HG02852 (cell line): Measurements from ENCODE around the gene CALCB.

Experiments used
- ATAC-seq: cut with Tn5 transposase; IDR thresholded peaks from one replicate; pipeline ENCODE4 v1.9.1; 2021; ENCODE audit warnings: mild to moderate bottlenecking, moderate library complexity; ENCODE audit not compliant: unreplicated experiment

CALCB gene

DNA sequence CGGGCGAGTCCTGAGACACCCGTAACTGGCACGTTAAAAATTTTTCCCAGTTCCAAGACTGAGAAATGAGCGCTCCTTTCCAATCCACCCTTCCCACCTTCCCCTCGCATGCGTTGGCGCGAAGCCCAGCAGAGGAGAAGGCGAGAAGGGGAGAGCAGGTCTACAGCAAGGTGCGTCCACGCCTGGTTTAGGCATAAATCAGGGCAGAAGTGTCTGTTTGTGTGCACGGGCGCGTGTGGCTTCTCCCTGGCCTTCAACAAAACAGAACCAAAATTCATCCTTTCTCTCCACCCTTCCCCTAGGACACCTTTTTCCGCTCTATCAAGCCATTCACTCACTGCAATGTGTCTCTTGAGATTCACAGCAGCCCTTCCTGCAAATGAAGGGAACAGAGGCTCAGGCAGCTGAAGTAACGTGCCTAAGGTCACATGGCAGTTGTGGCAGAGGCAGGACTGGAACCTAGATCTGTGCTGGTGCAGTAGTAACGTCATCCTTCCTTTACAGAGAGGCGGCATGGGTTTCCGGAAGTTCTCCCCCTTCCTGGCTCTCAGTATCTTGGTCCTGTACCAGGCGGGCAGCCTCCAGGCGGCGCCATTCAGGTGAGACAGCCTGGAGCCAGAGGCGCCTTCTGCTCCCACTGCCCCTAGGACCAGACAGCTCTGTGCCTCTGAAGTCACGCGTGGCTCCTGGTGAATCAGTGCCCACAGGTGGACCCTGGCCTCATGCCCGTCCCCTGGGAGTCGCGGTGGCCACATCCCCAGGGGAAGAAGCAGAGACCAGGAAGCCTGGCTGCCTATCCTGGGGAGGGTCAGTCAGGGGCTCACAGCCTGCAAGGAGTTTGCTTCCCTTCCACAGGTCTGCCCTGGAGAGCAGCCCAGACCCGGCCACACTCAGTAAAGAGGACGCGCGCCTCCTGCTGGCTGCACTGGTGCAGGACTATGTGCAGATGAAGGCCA is 1.1 kb downstream of the CALCB start:
- peak; percentile 94 for ATAC-seq

DNA sequence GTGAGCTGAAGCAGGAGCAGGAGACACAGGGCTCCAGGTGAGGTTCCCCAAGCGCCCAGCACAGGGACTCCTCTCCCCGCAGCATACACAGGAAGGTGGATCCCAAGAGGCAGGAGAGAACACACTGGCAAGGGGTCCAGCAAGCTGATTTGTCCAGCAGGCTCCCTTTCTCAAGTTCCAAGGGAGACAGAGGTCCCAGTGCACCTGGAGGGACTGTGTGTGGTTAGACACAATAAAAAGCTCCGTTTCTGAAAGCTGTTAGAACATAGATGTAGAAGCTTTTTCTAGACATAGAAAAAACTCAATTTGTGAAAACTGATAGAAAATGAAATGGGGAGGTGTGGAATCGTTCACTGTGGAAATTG is 1.8 kb downstream of the CALCB start:
- no peak for ATAC-seq

DNA sequence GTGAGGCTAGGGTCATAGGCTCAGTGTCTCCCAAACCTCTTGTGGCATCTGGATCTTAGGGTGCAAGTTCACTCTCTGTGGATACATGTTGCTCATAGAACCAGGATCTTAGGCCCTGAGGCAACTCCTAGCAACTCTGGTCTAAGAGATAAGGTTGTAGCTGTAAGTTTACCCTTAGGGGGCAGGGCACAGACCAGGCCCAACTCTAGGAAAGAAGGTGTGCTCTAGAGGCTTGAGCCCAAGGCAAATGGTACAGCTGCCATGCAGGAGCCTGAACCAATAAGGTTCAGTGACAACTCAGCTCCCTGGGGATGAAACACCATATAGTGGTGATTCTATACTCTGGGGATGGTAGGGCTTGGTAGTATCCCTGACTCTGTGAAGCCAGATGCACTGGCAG is 17.8 kb downstream of the CALCB start:
- no peak for ATAC-seq

DNA sequence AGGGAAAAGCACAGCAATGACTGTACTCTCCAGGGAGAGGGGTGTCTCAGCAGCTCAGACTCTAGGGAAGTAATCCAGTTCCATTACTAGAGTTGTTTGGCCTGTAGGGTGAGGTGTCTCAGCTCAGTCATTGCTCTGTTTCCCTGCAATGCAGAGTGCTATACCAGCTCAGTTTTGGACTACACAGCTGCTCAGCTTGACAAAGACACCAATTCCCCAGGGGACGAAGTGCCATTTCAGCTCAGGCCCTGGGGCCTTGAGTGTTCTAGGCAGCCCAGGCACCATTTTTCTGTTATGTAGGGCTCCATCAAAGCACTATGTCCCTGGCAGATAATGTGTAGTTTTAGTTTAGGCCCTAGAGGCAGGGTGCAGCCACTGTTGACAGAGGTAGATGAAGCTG is 18.2 kb downstream of the CALCB start:
- ATAC-seq: no peak

DNA sequence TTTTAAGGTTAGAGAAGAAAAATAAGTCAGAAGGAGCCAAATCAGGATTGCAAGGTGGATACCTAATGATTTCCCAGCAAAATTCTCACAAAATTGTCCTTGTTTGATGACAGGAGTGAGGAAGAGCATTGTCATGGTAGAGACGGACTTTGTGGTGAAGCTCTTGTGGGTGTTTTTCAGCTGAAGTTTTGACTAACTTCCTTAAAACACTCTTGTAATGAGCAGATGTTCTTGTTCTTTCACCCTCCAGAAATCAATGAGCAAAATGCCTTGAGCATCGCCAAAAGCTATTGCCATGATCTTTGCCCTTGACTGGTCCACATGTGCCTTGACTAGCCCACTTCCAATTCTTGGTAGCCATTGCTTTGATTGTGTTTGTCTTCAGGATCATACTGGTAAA is 20.0 kb downstream of the CALCB start:
- peak; percentile 75 for ATAC-seq

DNA sequence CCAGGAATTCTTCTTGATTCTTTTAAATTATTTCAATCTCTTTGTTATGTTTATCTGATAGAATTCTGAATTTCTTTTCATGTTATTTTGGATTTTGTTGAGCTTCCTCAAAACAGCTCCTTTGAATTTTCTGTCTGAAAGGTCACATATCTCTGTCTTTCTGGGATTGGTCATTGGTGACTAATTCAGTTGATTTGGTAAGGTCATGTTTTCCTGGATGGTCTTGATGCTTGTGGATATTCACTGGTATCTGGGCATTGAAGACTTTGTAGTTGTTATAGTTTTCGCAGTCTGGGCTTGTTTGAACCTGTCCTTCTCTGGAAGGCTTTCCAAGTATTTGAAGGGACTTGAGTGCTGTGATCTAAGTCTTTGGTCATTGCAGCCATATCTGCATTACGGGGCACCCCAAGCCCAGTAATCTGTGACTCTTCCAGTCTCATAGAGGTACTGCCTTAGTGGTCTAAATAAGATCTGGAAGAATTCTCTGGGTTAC is 22.4 kb downstream of the CALCB start:
- ATAC-seq: no peak

DNA sequence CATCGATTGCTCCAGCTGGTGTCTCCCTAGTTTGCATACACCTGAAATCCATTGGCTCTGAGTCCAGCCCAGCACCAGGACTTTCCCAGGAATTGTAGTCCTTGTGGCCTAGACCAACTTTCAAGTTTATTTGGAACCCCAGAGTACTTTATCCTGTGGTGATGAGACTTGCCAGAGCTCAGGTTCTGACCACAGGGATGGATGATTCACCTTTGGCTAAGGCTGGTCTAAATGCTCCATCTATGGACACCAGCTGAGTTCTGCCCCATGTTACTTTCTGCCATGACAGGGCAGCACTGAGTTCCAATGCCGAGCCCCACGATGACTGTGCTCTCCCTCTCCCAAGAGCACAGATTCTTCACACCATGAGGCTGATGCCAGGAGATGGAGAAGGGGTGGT is 24.0 kb downstream of the CALCB start:
- no peak for ATAC-seq

DNA sequence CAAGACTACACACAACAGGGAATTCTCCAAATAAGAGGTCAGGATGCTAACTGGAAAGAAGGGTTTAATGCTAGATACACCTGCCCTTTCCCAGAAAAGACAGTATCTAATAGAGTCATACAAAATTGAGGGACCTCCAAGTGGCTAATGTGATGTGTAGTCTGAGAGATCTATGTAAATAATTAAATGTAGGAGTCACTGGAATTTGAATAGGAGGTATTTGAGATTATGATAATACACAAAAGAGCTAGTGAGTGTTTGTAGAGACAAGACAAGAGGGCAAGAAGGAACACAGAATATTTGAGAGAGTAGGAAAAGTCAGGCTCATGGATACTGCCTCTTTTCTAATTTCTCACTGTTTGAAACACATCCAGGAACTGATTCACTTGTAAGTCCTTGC is 25.9 kb downstream of the CALCB start:
- no peak for ATAC-seq

DNA sequence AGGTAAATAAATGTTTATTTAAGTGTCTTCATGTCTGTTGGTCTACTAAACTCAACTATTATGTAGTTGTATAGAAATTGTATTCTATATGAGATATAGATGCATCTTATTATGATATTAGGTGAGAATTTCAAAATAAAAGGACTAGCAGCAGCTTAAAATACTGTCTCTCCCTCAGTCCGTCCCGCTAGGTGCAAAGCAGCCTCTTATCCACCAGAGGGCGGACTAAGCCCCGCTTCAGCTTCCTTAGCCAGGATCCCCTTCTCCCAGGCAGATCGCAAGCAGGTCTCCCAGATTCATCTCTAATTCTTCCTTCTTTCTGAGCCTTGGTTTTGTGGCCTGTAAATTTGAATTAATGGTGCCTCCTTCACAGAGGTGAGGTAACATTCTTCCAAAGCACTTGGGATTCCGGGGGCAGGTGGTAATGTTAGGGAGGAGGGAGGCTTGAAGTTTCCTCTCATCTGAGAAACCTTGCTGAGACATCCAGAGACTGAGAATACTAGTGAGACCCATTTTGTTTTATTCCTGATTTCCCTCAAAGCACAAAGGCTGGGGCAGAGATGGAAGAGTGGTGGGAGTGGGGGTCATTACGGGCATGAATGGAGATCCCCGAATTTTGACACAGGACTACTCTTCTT is 27.8 kb downstream of the CALCB start:
- ATAC-seq: peak; percentile 76

DNA sequence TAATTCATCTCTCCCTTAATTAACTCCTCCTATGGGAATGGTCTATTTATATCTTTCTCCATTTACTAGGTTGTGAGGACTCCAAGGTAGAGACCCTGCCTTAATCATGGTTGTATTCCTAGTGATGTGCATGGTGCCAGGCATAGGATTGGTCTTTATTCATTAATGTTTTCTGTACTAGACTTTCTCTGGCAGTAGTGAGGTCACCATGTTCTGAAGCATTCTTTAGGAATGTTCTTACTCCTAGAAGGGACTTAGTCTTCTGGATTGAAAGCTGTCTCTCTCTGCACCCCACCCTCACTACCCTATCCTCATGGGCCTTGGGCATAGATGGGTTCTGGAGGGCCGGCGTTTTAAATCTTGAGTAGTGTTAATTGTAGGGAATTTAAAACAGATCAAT is 30.8 kb downstream of the CALCB start:
- no peak for ATAC-seq

DNA sequence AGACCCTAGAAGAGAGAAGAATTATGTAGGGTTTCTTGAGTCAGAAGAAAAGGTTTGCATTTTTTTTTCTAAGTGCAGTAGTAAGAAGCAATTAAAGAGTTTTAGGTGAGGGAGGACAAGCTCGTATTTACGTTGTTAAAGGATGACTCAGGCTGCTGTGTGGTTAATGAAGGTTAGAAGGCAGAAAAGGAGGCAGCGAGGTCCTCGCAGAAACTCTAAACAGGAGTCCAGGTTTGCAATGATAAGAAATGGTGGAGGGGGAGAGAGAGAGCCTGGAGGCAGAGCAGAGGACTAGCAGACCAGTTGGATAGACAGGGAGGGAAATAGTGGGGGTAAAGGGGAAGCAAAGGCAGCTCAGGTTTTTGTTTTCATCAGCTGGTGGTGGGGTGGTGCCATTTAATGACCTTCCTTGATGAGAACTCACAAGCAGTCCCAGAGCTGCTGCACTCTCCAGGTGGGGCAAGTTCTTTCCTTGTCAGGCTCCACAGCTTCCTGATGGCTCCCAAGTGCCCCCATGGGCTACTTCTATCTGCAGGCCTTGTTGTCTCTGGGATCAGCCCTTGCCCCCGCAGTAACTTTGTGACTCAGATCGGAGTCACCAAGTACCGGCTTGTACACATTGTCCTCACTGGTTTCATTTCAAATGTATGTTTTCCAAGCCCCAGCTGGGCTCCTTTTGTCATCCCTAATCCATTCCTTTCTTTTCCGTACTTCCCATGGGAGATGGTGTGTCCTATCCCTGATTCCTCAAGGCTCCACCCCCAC is 33.0 kb downstream of the CALCB start:
- no peak for ATAC-seq

DNA sequence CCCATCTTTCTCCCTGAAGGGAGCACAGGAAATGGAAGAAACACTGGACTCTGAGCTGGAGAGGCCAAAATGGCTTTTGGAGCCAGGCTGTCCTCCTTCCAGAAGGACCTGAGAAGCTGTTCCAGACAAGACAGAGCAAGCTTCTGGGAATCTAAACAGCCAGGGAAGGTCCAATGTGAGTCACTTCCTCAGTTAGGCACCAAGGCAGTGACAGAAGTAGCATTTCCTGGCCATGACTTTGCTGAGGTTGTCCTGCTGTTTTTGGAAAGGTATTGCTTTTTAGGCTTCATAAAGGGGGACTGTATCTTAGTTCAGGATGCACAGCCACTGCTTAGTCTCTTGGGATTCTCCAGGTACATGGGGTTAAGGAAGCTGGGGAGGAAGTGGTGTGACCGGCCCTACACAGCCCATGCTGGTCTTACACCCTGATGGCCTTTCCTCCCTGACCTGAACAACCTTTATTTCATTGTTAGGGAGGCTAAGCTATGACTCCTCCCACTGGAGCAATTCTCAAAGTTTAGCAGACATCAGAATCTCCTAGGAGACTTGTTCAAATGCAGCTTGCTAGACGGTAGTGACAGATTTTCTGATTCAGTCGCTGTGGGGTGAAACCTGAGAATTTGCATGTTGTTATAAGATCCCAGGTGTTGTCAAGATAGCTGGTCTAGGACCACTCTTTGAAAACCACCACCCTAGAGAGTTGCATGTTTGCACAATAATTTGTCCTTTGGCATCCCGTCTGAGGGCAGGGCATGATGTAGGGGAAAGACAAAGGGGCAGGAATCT is 34.5 kb downstream of the CALCB start:
- peak; percentile 68 for ATAC-seq

DNA sequence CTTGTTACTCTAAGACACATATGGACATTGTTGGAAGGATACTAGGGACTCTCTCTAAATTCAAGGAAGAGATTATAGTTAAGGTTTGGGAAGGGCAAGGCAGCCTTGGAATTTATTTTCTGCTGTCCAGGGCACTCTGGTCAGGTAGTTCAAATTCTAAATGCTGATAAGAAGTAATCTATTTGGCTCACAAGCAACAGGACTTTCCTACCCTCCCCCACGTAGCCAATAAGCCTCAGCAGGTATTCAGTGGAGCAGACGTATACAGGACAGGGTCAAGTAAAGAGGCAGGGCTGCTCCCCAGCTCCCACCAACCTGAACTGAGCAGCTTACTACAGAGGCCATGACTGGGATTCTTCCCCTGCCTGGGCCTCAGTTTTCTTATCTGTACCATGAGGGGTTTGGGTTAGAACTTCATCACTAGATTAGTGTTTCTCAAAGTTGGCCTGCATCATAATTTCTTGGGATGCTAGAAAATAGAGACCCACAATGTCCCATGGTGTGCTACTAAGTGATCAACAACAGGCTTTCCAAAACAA is 35.3 kb downstream of the CALCB start:
- ATAC-seq: no peak

DNA sequence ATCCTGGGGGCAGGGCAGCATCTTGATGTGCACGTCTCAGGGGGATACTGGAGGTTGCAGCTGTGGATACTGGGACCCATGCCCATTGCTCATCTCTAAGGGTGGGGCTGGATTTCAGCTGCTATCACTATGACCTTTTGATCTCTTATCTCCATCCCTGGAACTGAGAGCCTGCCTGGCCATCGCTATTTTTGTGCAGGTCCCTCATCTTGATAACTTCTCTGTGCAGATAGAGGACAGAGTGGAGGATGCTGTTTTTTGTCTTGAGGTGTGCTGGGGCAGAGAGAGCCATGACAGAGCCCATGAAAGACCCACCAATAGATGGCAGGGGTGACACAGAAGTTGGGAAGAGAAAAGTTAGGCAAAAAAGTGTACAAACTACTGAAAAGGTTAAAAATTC is 36.2 kb downstream of the CALCB start:
- no peak for ATAC-seq

DNA sequence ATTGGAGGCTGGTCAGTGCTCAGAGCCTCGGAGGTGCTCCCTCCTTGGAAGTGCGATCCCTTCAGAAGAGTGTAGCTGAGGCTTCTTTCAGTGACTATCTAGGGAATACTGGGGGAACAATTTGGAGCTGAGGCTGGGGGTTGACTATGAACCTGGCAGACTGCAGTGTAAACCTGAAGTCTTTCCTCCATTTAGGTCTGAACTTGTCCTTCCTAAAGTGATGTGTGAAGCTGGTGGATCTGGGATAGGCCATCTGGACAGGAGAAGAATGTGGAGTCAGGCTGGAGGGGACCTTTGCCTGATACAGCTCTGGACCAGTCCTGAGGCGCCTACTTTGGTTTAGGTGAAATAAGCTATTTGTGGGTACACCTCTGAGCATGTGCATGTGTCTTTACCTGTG is 37.8 kb downstream of the CALCB start:
- no peak for ATAC-seq

DNA sequence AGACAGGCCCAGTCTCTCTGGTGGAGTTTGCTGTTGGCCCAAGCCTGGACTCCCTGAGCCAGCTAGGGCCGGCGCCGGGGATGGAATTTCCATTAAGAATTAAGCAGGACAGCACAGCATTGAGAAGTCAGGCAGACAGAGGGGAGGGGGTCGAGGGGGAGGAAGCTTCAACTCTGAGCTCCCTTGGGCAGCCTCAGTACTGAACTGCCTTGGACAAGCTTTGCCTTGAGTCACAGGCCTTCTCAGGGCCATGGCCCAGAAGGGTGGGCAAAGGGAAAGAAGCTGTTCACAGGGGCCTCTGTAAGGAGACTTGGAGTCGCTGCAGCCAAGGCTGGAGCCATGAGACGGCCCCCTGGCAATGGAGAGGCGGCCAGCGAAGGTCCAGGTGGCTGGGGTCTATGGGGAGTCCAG is 38.7 kb downstream of the CALCB start:
- no peak for ATAC-seq

DNA sequence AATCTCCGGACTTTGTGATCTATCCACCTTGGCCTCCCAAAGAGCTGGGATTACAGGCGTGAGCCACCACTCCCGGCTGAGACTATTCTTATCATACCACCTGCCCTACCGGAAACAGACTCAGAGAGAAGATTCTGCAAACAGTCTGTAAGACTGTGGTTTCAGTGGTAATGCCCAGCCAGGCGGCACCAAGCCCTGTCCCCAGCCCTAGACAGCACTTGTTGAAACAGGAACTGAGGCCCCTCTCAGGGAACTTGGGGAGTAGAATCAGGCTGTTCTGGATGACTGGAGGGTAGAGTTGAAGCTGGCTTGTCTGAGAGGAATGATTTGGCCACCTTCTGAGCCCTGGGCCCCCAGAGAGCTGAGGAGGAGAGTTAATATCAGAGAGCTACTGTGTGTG is 40.0 kb downstream of the CALCB start:
- peak; percentile 89 for ATAC-seq

DNA sequence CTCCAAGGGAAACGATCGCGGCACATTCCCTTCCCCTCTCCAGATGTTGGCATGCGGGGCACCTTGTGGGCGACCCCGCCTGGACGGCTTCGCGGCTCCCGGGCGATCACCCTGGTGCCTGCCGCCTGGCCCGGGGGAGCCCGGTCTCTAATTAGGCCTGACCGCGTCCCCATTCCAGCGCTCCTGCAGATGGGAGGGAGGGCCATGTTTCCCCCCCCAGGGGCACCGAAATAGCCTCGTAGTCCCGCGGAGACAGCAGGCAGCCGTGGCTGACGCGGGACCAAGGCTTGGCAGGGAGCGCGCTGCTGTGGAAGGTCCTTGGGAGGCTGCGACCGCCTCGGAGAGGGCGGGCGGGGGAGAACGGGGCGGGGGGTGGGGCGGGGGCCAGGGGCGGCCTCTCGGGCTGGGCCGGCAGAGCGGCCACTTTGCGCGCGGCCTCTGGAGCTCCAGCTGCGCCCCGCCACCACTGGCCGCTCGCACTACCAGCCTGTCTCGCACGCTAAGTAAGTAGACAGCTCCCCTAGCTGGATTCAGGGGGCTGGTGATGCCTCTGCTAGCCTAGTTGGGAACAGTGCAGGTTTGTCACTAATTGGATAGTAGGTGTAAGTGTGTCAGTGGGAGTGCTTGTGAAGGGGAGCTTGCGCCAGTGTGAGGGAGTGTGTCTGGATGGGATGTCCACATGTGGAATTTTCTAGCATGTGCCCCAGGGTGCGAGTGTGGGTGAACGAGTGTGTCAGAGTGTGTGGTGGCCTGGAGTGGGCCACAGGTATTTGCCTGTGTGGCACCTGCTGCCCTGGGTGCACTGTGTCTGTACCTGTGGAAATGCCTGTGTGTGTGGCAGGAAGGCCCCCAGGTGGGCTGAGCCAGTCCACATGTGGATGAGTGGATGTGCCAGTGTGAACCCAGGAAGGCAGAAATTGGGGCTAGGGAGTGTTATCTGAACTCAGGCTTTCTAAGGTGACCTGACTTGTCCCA is 41.4 kb downstream of the CALCB start, which contains the start of gene INSC:
Gene INSC (plus strand): TSS at position 423 of the 975 bp plus-strand sequence. CDS start 34,252 bp downstream, outside the sequence.
- ATAC-seq: no peak

DNA sequence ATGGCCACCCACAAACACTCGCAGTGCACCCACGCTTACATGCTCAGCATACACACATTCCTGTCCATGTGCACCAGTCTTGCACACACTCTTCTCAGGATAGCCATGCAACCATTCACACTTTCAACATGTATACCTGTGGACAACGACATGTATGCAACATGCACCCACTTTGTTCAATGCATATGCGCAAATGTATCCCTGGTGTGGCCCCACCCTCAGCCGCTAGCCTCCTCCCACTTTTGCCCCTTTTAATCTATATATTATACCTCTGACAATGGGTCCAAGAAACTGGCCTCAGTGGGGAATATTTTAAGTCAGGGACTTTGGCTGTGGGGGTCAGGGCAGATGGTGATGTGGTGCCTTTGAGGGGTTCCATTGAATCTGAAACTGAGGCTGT is 42.3 kb downstream of the CALCB start:
- no peak for ATAC-seq
